GM10266 (cell line): Measurements from ENCODE around the gene TMEM61.

Experiments used
- DNase-seq: peaks from one replicate; pipeline ENCODE4 v3.0.0; 2012; ENCODE audit errors: extremely low spot score
- CTCF ChIP-seq: IDR thresholded peaks from 2 replicates; pipeline ENCODE4 v1.5.1; 2012; ENCODE audit warnings: mild to moderate bottlenecking, low read depth; ENCODE audit not compliant: control insufficient read depth, insufficient read depth; ENCODE audit errors: missing control alignments

Gene TMEM61

GRCh38 chr1:54989968-54990810 lies 9.8 kb downstream of the TMEM61 start:
- no peak for TF ChIP-seq CTCF
- no peak for DNase-seq

GRCh38 chr1:54990916-54991315 lies 10.5 kb downstream of the TMEM61 start:
- DNase-seq = no peak
- TF ChIP-seq CTCF = no peak

- DNase-seq = no peak
- TF ChIP-seq CTCF = no peak
These were observed 11.5 kb downstream of the TMEM61 start for GRCh38 chr1:54991939-54992338.

GRCh38 chr1:54993140-54993539 lies 12.7 kb downstream of the TMEM61 start:
- no peak for TF ChIP-seq CTCF
- no peak for DNase-seq

GRCh38 chr1:54994355-54994990 lies 14.0 kb downstream of the TMEM61 start:
- DNase-seq = no peak
- TF ChIP-seq CTCF = no peak

GRCh38 chr1:54995013-54995760 lies 14.8 kb downstream of the TMEM61 start:
- no peak for DNase-seq
- no peak for TF ChIP-seq CTCF
